Tibial nerve (tissue), 4 donors: Measurements from ENCODE around the gene RPL35.
A peak's percentile ranks its signal among the peaks of the same experiment; 100 is the strongest.

Source experiments
- EP300 ChIP-seq, 2 donors: sonication (generic); formaldehyde crosslinking; IDR thresholded peaks; one replicate each; pipeline ENCODE4 v1.6.1; 2017; ENCODE audit warnings: antibody characterized with exemption in 2 of 2, mild to moderate bottlenecking in 1 of 2
- POLR2A ChIP-seq, 2 donors: fragments of 450-650 bp; IDR thresholded peaks; one replicate each; pipeline ENCODE4 v1.6.1; 2017; ENCODE audit warnings: antibody characterized with exemption in 2 of 2, mild to moderate bottlenecking in 2 of 2, moderate library complexity in 2 of 2
- TF ChIP-seq, protein P1 (sequence below), 5 experiments: fragments of 200-600 bp in 3 of 5; fragments of 450-650 bp in 2 of 5; sonication (generic) in 3 of 5; IDR thresholded peaks; one replicate each; pipeline ENCODE4 v1.5.1; 2016 to 2019; ENCODE audit warnings: antibody characterized with exemption in 5 of 5, mild to moderate bottlenecking in 3 of 5, moderate library complexity in 2 of 5

DNA sequence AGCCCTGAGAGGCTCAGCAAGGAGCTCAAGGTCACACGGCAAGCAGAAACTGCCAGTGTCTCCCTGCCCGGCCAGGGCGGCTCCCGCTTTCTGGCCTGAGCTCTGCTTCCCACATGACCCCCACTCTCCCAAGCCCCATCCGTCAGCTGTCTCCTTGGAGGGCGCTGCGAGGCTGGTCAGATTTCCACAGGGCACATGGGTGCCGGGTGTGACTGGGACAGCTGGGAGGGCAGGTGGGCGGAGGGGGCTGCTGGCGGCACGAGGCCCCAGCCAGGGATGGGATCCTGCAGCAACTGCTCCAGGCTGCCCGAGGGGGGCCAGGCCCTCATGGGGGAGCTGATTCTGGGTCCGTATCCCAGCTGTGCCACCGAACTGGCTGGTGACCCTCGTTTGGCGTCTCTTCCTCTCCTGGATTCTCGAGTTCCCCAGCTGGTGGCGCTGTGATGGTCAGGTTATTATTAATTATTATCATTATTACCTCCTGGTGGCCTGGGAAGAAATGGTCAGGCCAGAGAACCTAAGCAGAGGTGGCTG, 21.4 kb downstream of the RPL35 start:
- TF ChIP-seq, protein P1, sequence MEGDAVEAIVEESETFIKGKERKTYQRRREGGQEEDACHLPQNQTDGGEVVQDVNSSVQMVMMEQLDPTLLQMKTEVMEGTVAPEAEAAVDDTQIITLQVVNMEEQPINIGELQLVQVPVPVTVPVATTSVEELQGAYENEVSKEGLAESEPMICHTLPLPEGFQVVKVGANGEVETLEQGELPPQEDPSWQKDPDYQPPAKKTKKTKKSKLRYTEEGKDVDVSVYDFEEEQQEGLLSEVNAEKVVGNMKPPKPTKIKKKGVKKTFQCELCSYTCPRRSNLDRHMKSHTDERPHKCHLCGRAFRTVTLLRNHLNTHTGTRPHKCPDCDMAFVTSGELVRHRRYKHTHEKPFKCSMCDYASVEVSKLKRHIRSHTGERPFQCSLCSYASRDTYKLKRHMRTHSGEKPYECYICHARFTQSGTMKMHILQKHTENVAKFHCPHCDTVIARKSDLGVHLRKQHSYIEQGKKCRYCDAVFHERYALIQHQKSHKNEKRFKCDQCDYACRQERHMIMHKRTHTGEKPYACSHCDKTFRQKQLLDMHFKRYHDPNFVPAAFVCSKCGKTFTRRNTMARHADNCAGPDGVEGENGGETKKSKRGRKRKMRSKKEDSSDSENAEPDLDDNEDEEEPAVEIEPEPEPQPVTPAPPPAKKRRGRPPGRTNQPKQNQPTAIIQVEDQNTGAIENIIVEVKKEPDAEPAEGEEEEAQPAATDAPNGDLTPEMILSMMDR (IDR thresholded peaks at IDR 0.05) = peak in 2 of 5 experiments; percentile 13 to 28
- no peak for TF ChIP-seq EP300 (IDR thresholded peaks at IDR 0.05)
- TF ChIP-seq POLR2A (IDR thresholded peaks at IDR 0.05) = no peak
